Measurements from ENCODE around the gene KCNA1. TPM values are rescaled to one million over a fixed set of nuclear protein-coding genes. Genes with fewer than 3 reads are reported as not detected.

The KCNA1 gene
- total RNA-seq, 1 experiment from 2014 or later, result 0.98 TPM

DNA sequence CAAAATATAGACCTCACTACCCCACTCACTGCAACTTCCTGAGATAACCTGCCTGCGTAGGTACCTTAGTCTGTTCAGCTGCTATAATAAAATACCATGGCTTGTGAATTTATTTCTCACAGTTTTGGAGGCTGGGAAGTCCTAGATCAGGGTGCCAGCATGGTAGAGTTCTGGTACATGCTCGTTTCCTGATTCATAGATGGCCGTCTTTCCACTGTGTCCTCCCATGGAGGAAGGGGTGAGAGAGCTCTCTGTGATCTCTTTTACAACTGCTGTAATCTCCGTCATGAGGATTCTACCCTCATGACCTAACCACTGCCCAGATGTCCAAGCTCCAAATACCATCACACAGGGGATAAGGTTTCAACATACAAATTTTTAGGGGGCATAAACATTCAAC lies 49.7 kb downstream of the KCNA1 start:
- no peak overlapping the region for H3K18ac ChIP-seq (ENCODE audit: insufficient read length, low read depth, low read length)
- no peak overlapping the region for H2AFZ ChIP-seq (ENCODE audit: low read length)
- Mint-ChIP-seq H3K27me3 (ENCODE audit: low read depth) (peaks cover 43% of the 10 kb centered on the region), H3K4me3 (no peak overlapping the region), H3K36me3 (ENCODE audit: insufficient read depth in 1 of 3, low read depth in 3 of 3) (no peaks in the 10 kb centered on the region; a peak in 1 of 7 replicates), H3K27ac (no peak overlapping the region), H3K9me3 (no peaks in the 10 kb centered on the region), H3K4me1 (peaks cover 9 to 11% of the 10 kb centered on the region in 2 experiments)
- no peak overlapping the region for H3K4ac ChIP-seq (ENCODE audit: low read depth, low read length)
- H3K79me1 ChIP-seq (ENCODE audit: insufficient read depth, low read depth, low read length, poor library complexity, severe bottlenecking), result no peaks in the 10 kb centered on the region
- H3K79me2 ChIP-seq (ENCODE audit: insufficient read depth, low read length), result no peaks in the 10 kb centered on the region
- no peak overlapping the region for H3K4me2 ChIP-seq (ENCODE audit: insufficient read depth, insufficient read length, low read length)
- no peak overlapping the region for H2AK5ac ChIP-seq (ENCODE audit: insufficient read length, low read length)
- H3K4me1 ChIP-seq (ENCODE audit: insufficient read depth, low read length), result no peaks in the 10 kb centered on the region
- H4K91ac ChIP-seq (ENCODE audit: insufficient read length, low read depth, low read length), result no peak overlapping the region
- no peak overlapping the region for H2BK20ac ChIP-seq (ENCODE audit: low read depth, low read length, poor library complexity, severe bottlenecking)
- no peaks in the 10 kb centered on the region for H3K9me3 ChIP-seq (ENCODE audit: control insufficient read depth, low read depth, low read length)
- no peak overlapping the region for H3T11ph ChIP-seq (ENCODE audit: low read length)
- no peak overlapping the region for H4K5ac ChIP-seq (ENCODE audit: insufficient read length, low read depth, low read length)
- H3K23ac ChIP-seq (ENCODE audit: insufficient read length, low read depth, low read length), result no peak overlapping the region
- no peak overlapping the region for H3K9ac ChIP-seq (ENCODE audit: extremely low read depth, insufficient read length, low read length)
- no peak overlapping the region for H3K14ac ChIP-seq (ENCODE audit: insufficient read depth, low read length)
- no CpG with 5 or more reads among the region's 4 CpGs for WGBS (ENCODE audit: extremely low coverage, insufficient read length, low lambda C conversion rate)
- no peak overlapping the region for H2BK120ac ChIP-seq (ENCODE audit: low read depth, low read length, poor library complexity, severe bottlenecking)
- DNase-seq, result no peak
- H3K23me2 ChIP-seq (ENCODE audit: insufficient read length, low read depth, low read length, poor library complexity, severe bottlenecking), result no peaks in the 10 kb centered on the region
- H2BK12ac ChIP-seq (ENCODE audit: insufficient read length, low read depth, low read length), result no peak overlapping the region
- TF ChIP-seq CTCF (conservative IDR thresholded peaks at IDR 0.05), result no peak
- H2BK5ac ChIP-seq (ENCODE audit: insufficient read length, low read length), result no peak overlapping the region
- no peak overlapping the region for H2BK15ac ChIP-seq (ENCODE audit: low read depth, low read length)
- no peak overlapping the region for H3K27ac ChIP-seq (ENCODE audit: insufficient read length, low read depth, low read length)
- H4K20me1 ChIP-seq (ENCODE audit: control insufficient read depth, insufficient read depth, insufficient read length), result no peaks in the 10 kb centered on the region
- no peak overlapping the region for H4K8ac ChIP-seq (replicated peaks; ENCODE audit: insufficient read length, low read depth, low read length)
- H3K27me3 ChIP-seq (ENCODE audit: insufficient read depth, low read length), result no peaks in the 10 kb centered on the region; the same call in 1 of the 2 replicates
- no peak overlapping the region for H3K56ac ChIP-seq (ENCODE audit: insufficient read length, low read depth, low read length)
